Transverse colon (tissue), 4 donors: Measurements from ENCODE around the gene SPCS1. TPM values are rescaled to one million over a fixed set of nuclear protein-coding genes. Genes with fewer than 3 reads are reported as not detected.

ENCODE experiments used
- DNase-seq: peaks from one replicate; pipeline ENCODE4 v3.0.0-alpha.2; 2019
- H3K27ac ChIP-seq, 4 donors: fragments of 200-600 bp; sonication (generic); 2 replicates each; pipeline ENCODE4 v1.5.1; 2016 to 2018; ENCODE audit warnings: inconsistent platforms in 4 of 4
- H3K27me3 ChIP-seq: fragments of 200-600 bp; sonication (generic); 2 replicates; pipeline ENCODE4 v1.5.1; 2017; ENCODE audit warnings: inconsistent platforms
- H3K36me3 ChIP-seq, 4 donors: fragments of 200-600 bp; sonication (generic); 2 replicates each; pipeline ENCODE4 v1.5.1; 2017 to 2019; ENCODE audit warnings: inconsistent platforms in 4 of 4
- H3K4me1 ChIP-seq, 4 donors: fragments of 200-600 bp; sonication (generic); 2 replicates each; pipeline ENCODE4 v1.5.1; 2017 to 2020; ENCODE audit warnings: inconsistent platforms in 4 of 4
- H3K4me3 ChIP-seq, 4 donors: fragments of 200-600 bp; sonication (generic); 1 replicate in 1 of 4; 2 replicates in 3 of 4; pipeline versions ENCODE4 v1.5.1 to v1.6.1; 2017 to 2019; ENCODE audit warnings: inconsistent platforms in 4 of 4
- H3K9me3 ChIP-seq, 2 donors: fragments of 200-600 bp; sonication (generic); 2 replicates each; pipeline ENCODE4 v1.5.1; 2017 to 2019; ENCODE audit warnings: inconsistent platforms in 2 of 2
- CTCF ChIP-seq, 5 experiments: fragments of 200-600 bp in 3 of 5; fragments of 450-650 bp in 2 of 5; sonication (generic) in 3 of 5; IDR thresholded peaks; 1 replicate in 2 of 5; 2 replicates in 3 of 5; pipeline ENCODE4 v1.5.1; 2016 to 2017; ENCODE audit warnings: antibody characterized with exemption in 5 of 5, inconsistent platforms in 3 of 5, mild to moderate bottlenecking in 2 of 5, moderate library complexity in 1 of 5
- EP300 ChIP-seq: sonication (generic); formaldehyde crosslinking; IDR thresholded peaks from one replicate; pipeline ENCODE4 v1.6.1; 2017; ENCODE audit warnings: antibody characterized with exemption, low read depth
- POLR2A ChIP-seq: fragments of 450-650 bp; IDR thresholded peaks from one replicate; pipeline ENCODE4 v1.6.1; 2016; ENCODE audit warnings: antibody characterized with exemption, mild to moderate bottlenecking, moderate library complexity
- POLR2AphosphoS5 ChIP-seq, 3 donors: sonication (generic); formaldehyde crosslinking; IDR thresholded peaks; one replicate each; pipeline ENCODE4 v1.6.1; 2016; ENCODE audit warnings: antibody characterized with exemption in 3 of 3
- WGBS, 2 donors: methylation state at CpG; one replicate each; pipeline ENCODE4 v1.1.5; 2018; ENCODE audit warnings: low coverage in 1 of 2; 5-methylcytosine and 5-hydroxymethylcytosine counted together
- in situ Hi-C, 4 donors: fragments of 200-750 bp; cut with MboI; loops; one replicate each; pipeline versions ENCODE4 v1.15.0 to v1.15.1; 2017; ENCODE audit warnings: low sequenced_read_pairs in 3 of 4, low pct_ligation_motif_present in 1 of 4, low pct_unique_long_range_greater_than_20kb in 1 of 4
- intact Hi-C: fragments of 100-400 bp; cut with DNase I; formaldehyde crosslinking; loops from one replicate; pipeline ENCODE4 v1.15.1; 2023; ENCODE audit warnings: low total_unique reads
- total RNA-seq, 4 donors: library from RNA; depleted of rRNA; stranded (reverse); fragments of >200 nt; gene quantifications; one replicate each; pipeline ENCODE4 v1.1.0, GENCODE V29; 2016

SPCS1 gene
- total RNA-seq, 4 donors from 2014 or later: 24.3 to 120 (median 70.5) TPM

GRCh38 chr3:52731590-52731989 is 25.7 kb downstream of the SPCS1 start:
- WGBS, 2 donors: 73 to 89% methylated on average over 7 to 14 of the region's 14 CpGs
- Histone ChIP-seq H3K36me3 (peaks cover 0 to 62% (median 5%) of the 10 kb centered on the region in 4 donors), H3K9me3 (peaks cover 0 to 3% of the 10 kb centered on the region in 2 donors), H3K4me3 (no peak overlapping the region), H3K4me1 (no peaks in the 10 kb centered on the region), H3K27me3 (no peaks in the 10 kb centered on the region), H3K27ac (no peak overlapping the region)
- TF ChIP-seq POLR2AphosphoS5 (IDR thresholded peaks at IDR 0.05) (no peak), EP300 (no peak), CTCF (IDR thresholded peaks at IDR 0.05) (no peak), POLR2A (no peak)
- no peak for DNase-seq
- in situ Hi-C loops (loop anchor here in 1 of 4 donors (25.0 kb wide), 1 partner anchor 331 kb away; no protein-coding TSS in a partner anchor), intact Hi-C loops (no loop called here)

GRCh38 chr3:52733256-52733891 is 27.5 kb downstream of the SPCS1 start:
- no peak for TF ChIP-seq EP300
- no peak for TF ChIP-seq POLR2A
- no peak for TF ChIP-seq CTCF (IDR thresholded peaks at IDR 0.05)
- Histone ChIP-seq H3K27me3 (no peaks in the 10 kb centered on the region), H3K36me3 (peaks cover 0 to 76% (median 9%) of the 10 kb centered on the region in 4 donors), H3K9me3 (peaks cover 0 to 3% of the 10 kb centered on the region in 2 donors), H3K27ac (no peak overlapping the region), H3K4me3 (no peak overlapping the region), H3K4me1 (no peaks in the 10 kb centered on the region)
- no peak for DNase-seq
- in situ Hi-C loops (loop anchor here in 1 of 4 donors (25.0 kb wide), 1 partner anchor 329 kb away; no protein-coding TSS in a partner anchor), intact Hi-C loops (no loop called here)
- 86 to 96% methylated on average over 9 to 10 of the region's 10 CpGs for WGBS, 2 donors

GRCh38 chr3:52739730-52740129 is 33.8 kb downstream of the SPCS1 start:
- TF ChIP-seq POLR2AphosphoS5 (IDR thresholded peaks at IDR 0.05): no peak
- no peak for TF ChIP-seq CTCF (IDR thresholded peaks at IDR 0.05)
- intact Hi-C loops (no loop called here), in situ Hi-C loops (loop anchor here in 1 of 4 donors (25.0 kb wide), 1 partner anchor 323 kb away; no protein-coding TSS in a partner anchor)
- no peaks in the 10 kb centered on the region for H3K27me3 ChIP-seq
- no peaks in the 10 kb centered on the region for H3K4me1 ChIP-seq
- H3K4me3 ChIP-seq: no peak overlapping the region
- DNase-seq: no peak
- H3K27ac ChIP-seq: no peak overlapping the region
- 62 to 67% methylated on average over 1 of the region's 1 CpG for WGBS, 2 donors
- peaks cover 0 to 74% (median 21%) of the 10 kb centered on the region in 4 donors for H3K36me3 ChIP-seq
- no peaks in the 10 kb centered on the region for H3K9me3 ChIP-seq

DNA sequence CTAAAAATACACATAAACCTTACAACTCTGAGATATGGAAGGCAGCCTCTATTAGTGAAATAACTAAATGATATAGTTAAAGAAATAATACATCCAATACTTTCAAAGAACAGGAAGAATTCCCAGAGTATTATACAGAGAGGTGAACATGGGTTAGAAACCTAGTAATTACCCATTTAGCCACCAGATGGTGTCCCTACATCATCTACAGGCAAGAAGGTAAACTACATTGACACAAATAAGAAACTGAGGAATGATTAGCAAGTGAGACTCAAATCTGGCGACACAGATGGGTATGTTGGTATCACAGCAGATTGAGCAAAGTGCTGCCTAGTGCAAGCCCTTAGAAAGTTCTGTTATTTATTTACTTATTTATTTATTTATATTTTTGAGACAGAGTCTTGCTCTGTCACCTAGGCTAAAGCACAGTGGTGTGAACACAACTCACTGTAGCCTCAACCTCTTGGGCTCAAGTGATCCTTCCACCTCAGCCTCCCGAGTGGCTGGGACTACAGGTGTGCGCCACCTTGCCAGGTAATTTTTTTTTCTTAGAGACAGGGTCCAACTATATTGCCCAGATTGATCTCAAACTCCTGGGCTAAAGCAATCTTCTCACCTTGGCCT is 36.6 kb downstream of the SPCS1 start:
- intact Hi-C loops (no loop called here), in situ Hi-C loops (loop anchor here in 1 of 4 donors (25.0 kb wide), 1 partner anchor 320 kb away; no protein-coding TSS in a partner anchor)
- Histone ChIP-seq H3K27me3 (no peaks in the 10 kb centered on the region), H3K4me3 (no peak overlapping the region), H3K36me3 (peaks cover 0 to 74% (median 30%) of the 10 kb centered on the region in 4 donors), H3K9me3 (no peaks in the 10 kb centered on the region), H3K4me1 (no peaks in the 10 kb centered on the region), H3K27ac (no peak overlapping the region)
- TF ChIP-seq CTCF (IDR thresholded peaks at IDR 0.05): peak in 4 of 5 experiments; percentile 36 to 50 (median 41)
- no peak for TF ChIP-seq EP300
- no peak for TF ChIP-seq POLR2A
- no peak for TF ChIP-seq POLR2AphosphoS5 (IDR thresholded peaks at IDR 0.05)
- no peak for DNase-seq
- 89 to 100% methylated on average over 1 to 3 of the region's 3 CpGs for WGBS, 2 donors
